IPS DF 6.9 (cell line): ENCODE results near the gene PPP2CA.

Experiments used
- DNase-seq: peaks from one replicate; pipeline ENCODE4 v3.0.0-alpha.2; 2013; ENCODE audit warnings: low read depth, low spot score
- H3K27ac ChIP-seq: one replicate; pipeline ENCODE4 v1.5.1; 2013; ENCODE audit warnings: low read length, control low read depth
- H3K27me3 ChIP-seq: 2 replicates; pipeline ENCODE4 v1.6.1; 2013; ENCODE audit warnings: mild to moderate bottlenecking, low read length; ENCODE audit not compliant: control insufficient read depth, insufficient read depth
- H3K36me3 ChIP-seq: 2 replicates; pipeline ENCODE4 v1.6.1; 2013; ENCODE audit warnings: low read length; ENCODE audit not compliant: control insufficient read depth, insufficient read depth
- H3K4me1 ChIP-seq: 2 replicates; pipeline ENCODE4 v1.6.1; 2013; ENCODE audit warnings: low read length; ENCODE audit not compliant: control insufficient read depth, insufficient read depth
- H3K4me3 ChIP-seq: 2 replicates; pipeline ENCODE4 v1.5.1; 2013; ENCODE audit warnings: mild to moderate bottlenecking, low read length
- H3K9me3 ChIP-seq: 2 replicates; pipeline ENCODE4 v1.6.1; 2013; ENCODE audit warnings: low read length, inconsistent platforms; ENCODE audit not compliant: control insufficient read depth, insufficient read depth
- whole genome bisulfite sequencing: extraction: QIAGEN DNeasy Blood & Tissue Kit; methylation state at CpG from one replicate; pipeline ENCODE4 v1.1.7; 2013; ENCODE audit warnings: mixed read lengths, missing lambda C conversion rate; ENCODE audit not compliant: insufficient read length, insufficient coverage; 5-methylcytosine and 5-hydroxymethylcytosine counted together

Gene PPP2CA

GRCh38 chr5:134245101-134245604 lies 19.3 kb upstream of the PPP2CA start:
- Histone ChIP-seq H3K36me3 (no peaks in the 10 kb centered on the region), H3K4me1 (peaks cover 6% of the 10 kb centered on the region; the same call in 1 of the 2 replicates), H3K27me3 (no peaks in the 10 kb centered on the region), H3K27ac (no peak overlapping the region), H3K9me3 (no peaks in the 10 kb centered on the region), H3K4me3 (no peak overlapping the region)
- DNase-seq: no peak
- WGBS: no CpG with 5 or more reads among the region's 8 CpGs

GRCh38 chr5:134242146-134242545 lies 16.3 kb upstream of the PPP2CA start:
- no peaks in the 10 kb centered on the region for H3K27me3 ChIP-seq
- H3K27ac ChIP-seq: no peak overlapping the region
- H3K4me3 ChIP-seq: no peak overlapping the region
- peaks cover 4% of the 10 kb centered on the region; the same call in 1 of the 2 replicates for H3K4me1 ChIP-seq
- H3K9me3 ChIP-seq: no peaks in the 10 kb centered on the region
- DNase-seq: no peak
- WGBS: no CpG with 5 or more reads among the region's 5 CpGs
- H3K36me3 ChIP-seq: no peaks in the 10 kb centered on the region

- H3K27ac ChIP-seq: no peak overlapping the region
- H3K27me3 ChIP-seq: no peaks in the 10 kb centered on the region
- no peaks in the 10 kb centered on the region for H3K9me3 ChIP-seq
- no peaks in the 10 kb centered on the region for H3K36me3 ChIP-seq
- H3K4me3 ChIP-seq: no peak overlapping the region
- no peak for DNase-seq
- peaks cover 4% of the 10 kb centered on the region; the same call in 1 of the 2 replicates for H3K4me1 ChIP-seq
- WGBS: no CpG with 5 or more reads among the region's 7 CpGs
These were observed 14.6 kb upstream of the PPP2CA start for GRCh38 chr5:134240421-134240962.

- no CpG with 5 or more reads among the region's 6 CpGs for WGBS
- Histone ChIP-seq H3K9me3 (no peaks in the 10 kb centered on the region), H3K4me3 (no peak overlapping the region), H3K36me3 (no peaks in the 10 kb centered on the region), H3K27me3 (no peaks in the 10 kb centered on the region), H3K27ac (no peak overlapping the region), H3K4me1 (no peaks in the 10 kb centered on the region)
- DNase-seq: no peak
These were observed 10.9 kb upstream of the PPP2CA start for GRCh38 chr5:134236820-134237219.

GRCh38 chr5:134236318-134236717 lies 10.4 kb upstream of the PPP2CA start:
- no peaks in the 10 kb centered on the region for H3K36me3 ChIP-seq
- no peak overlapping the region for H3K4me3 ChIP-seq
- WGBS: no CpG with 5 or more reads among the region's 2 CpGs
- H3K9me3 ChIP-seq: no peaks in the 10 kb centered on the region
- no peak overlapping the region for H3K27ac ChIP-seq
- no peaks in the 10 kb centered on the region for H3K4me1 ChIP-seq
- DNase-seq: no peak
- H3K27me3 ChIP-seq: no peaks in the 10 kb centered on the region

GRCh38 chr5:134228624-134229023 lies 2.8 kb upstream of the PPP2CA start:
- Histone ChIP-seq H3K36me3 (no peaks in the 10 kb centered on the region), H3K4me3 (no peak overlapping the region), H3K27ac (no peak overlapping the region), H3K9me3 (no peaks in the 10 kb centered on the region), H3K27me3 (no peaks in the 10 kb centered on the region), H3K4me1 (no peaks in the 10 kb centered on the region; the same call in 1 of the 2 replicates)
- no peak for DNase-seq

GRCh38 chr5:134227776-134228175 lies 1.9 kb upstream of the PPP2CA start:
- Histone ChIP-seq H3K36me3 (no peaks in the 10 kb centered on the region), H3K27me3 (no peaks in the 10 kb centered on the region), H3K4me1 (no peaks in the 10 kb centered on the region; the same call in 1 of the 2 replicates), H3K4me3 (no peak overlapping the region), H3K27ac (no peak overlapping the region), H3K9me3 (no peaks in the 10 kb centered on the region)
- no CpG with 5 or more reads among the region's 3 CpGs for WGBS
- DNase-seq: no peak

GRCh38 chr5:134227259-134227658 lies 1.4 kb upstream of the PPP2CA start:
- Histone ChIP-seq H3K27me3 (no peaks in the 10 kb centered on the region), H3K4me3 (peak overlapping the region; percentile 94; the same call in 1 of the 2 replicates), H3K27ac (no peak overlapping the region), H3K9me3 (no peaks in the 10 kb centered on the region), H3K36me3 (no peaks in the 10 kb centered on the region), H3K4me1 (no peaks in the 10 kb centered on the region; the same call in 1 of the 2 replicates)
- no peak for DNase-seq
- no CpG with 5 or more reads among the region's 5 CpGs for WGBS

GRCh38 chr5:134226441-134227192 lies 744 bp upstream of the PPP2CA start:
- H3K27me3 ChIP-seq: no peaks in the 10 kb centered on the region
- peak overlapping the region; percentile 94 for H3K4me3 ChIP-seq
- no peaks in the 10 kb centered on the region for H3K36me3 ChIP-seq
- no peaks in the 10 kb centered on the region for H3K9me3 ChIP-seq
- no CpG with 5 or more reads among the region's 51 CpGs for WGBS
- no peak for DNase-seq
- no peak overlapping the region for H3K27ac ChIP-seq
- H3K4me1 ChIP-seq: no peaks in the 10 kb centered on the region; the same call in 1 of the 2 replicates

- Histone ChIP-seq H3K36me3 (no peaks in the 10 kb centered on the region), H3K4me1 (no peaks in the 10 kb centered on the region; the same call in 1 of the 2 replicates), H3K9me3 (no peaks in the 10 kb centered on the region), H3K27me3 (no peaks in the 10 kb centered on the region), H3K4me3 (peak overlapping the region; percentile 94), H3K27ac (no peak overlapping the region)
- WGBS: no CpG with 5 or more reads among the region's 49 CpGs
- DNase-seq: no peak
These were observed 739 bp downstream of the PPP2CA start for GRCh38 chr5:134224888-134225779.
